CD14-positive monocyte (primary cell): ENCODE results near the gene AKR1B1. TPM values are rescaled to one million over a fixed set of nuclear protein-coding genes. Genes with fewer than 3 reads are reported as not detected.

Experiments
- DNase-seq, 3 donors: peaks; one replicate each; pipeline ENCODE4 v3.0.0-alpha.2; 2011 to 2022
- H2AFZ ChIP-seq: 2 replicates; pipeline ENCODE4 v1.6.0; 2012; ENCODE audit warnings: mild to moderate bottlenecking, low read depth, low read length, inconsistent platforms; ENCODE audit not compliant: insufficient read depth, poor library complexity, severe bottlenecking
- H3K27ac ChIP-seq, 2 donors: 1 replicate in 1 of 2; 2 replicates in 1 of 2; pipeline ENCODE4 v1.5.1; 2012 to 2013; ENCODE audit warnings: low read length in 2 of 2, control low read depth in 1 of 2, inconsistent platforms in 1 of 2, low read depth in 1 of 2, mild to moderate bottlenecking in 1 of 2
- H3K27me3 ChIP-seq, 2 donors: one replicate each; pipeline versions ENCODE4 v1.6.0 to v1.6.1; 2011 to 2013; ENCODE audit warnings: low read length in 2 of 2; ENCODE audit not compliant: control insufficient read depth in 2 of 2, insufficient read depth in 2 of 2
- H3K36me3 ChIP-seq, 2 donors: replicated peaks in 1 of 2; 1 replicate in 1 of 2; 2 replicates in 1 of 2; pipeline versions ENCODE4 v1.5.1 to v1.6.1; 2012 to 2013; ENCODE audit warnings: low read length in 2 of 2, control low read depth in 1 of 2, inconsistent platforms in 1 of 2, mild to moderate bottlenecking in 1 of 2; ENCODE audit not compliant: insufficient read depth in 2 of 2, control insufficient read depth in 1 of 2
- H3K4me1 ChIP-seq, 2 donors: 1 replicate in 1 of 2; 2 replicates in 1 of 2; pipeline versions ENCODE4 v1.5.1 to v1.6.1; 2012 to 2013; ENCODE audit warnings: low read length in 2 of 2, control low read depth in 1 of 2, inconsistent platforms in 1 of 2, mild to moderate bottlenecking in 1 of 2, moderate library complexity in 1 of 2; ENCODE audit not compliant: insufficient read depth in 2 of 2, control insufficient read depth in 1 of 2
- H3K4me2 ChIP-seq: replicated peaks from 2 replicates; pipeline ENCODE3; 2012; ENCODE audit warnings: low read length, moderate library complexity, mild to moderate bottlenecking; ENCODE audit not compliant: poor library complexity, severe bottlenecking; ENCODE audit errors: extremely low read depth
- H3K4me3 ChIP-seq, 3 experiments: fragments of 200-600 bp in 1 of 3; sonication (generic) in 1 of 3; replicated peaks in 1 of 3; 1 replicate in 2 of 3; 2 replicates in 1 of 3; pipeline ENCODE4 v1.5.1; 2011 to 2013; ENCODE audit warnings: low read length in 3 of 3, mild to moderate bottlenecking in 3 of 3, control low read depth in 2 of 3, low read depth in 2 of 3, inconsistent platforms in 1 of 3, moderate library complexity in 1 of 3
- H3K79me2 ChIP-seq: 2 replicates; pipeline ENCODE4 v1.6.0; 2012; ENCODE audit warnings: mild to moderate bottlenecking, control low read depth, inconsistent platforms, low read length, moderate library complexity; ENCODE audit not compliant: insufficient read depth
- H3K9ac ChIP-seq: 2 replicates; pipeline ENCODE4 v1.6.0; 2017; ENCODE audit warnings: low read length, mild to moderate bottlenecking; ENCODE audit not compliant: insufficient read depth, poor library complexity, severe bottlenecking
- H3K9me3 ChIP-seq, 2 donors: replicated peaks in 1 of 2; 1 replicate in 1 of 2; 2 replicates in 1 of 2; pipeline versions ENCODE4 v1.5.1 to v1.6.1; 2012 to 2013; ENCODE audit warnings: low read length in 2 of 2, control low read depth in 1 of 2; ENCODE audit not compliant: control insufficient read depth in 1 of 2, insufficient read depth in 1 of 2
- H4K20me1 ChIP-seq: 2 replicates; pipeline ENCODE4 v1.6.0; 2012; ENCODE audit warnings: mild to moderate bottlenecking, low read length, control low read depth, moderate library complexity; ENCODE audit not compliant: insufficient read depth
- H3K27ac Mint-ChIP-seq, 7 donors: one replicate each; pipeline ENCODE4 v1.8.0; 2020; ENCODE audit warnings: mild to moderate bottlenecking in 7 of 7, mixed read lengths in 7 of 7, moderate library complexity in 6 of 7, inconsistent platforms in 2 of 7
- H3K27me3 Mint-ChIP-seq, 3 donors: one replicate each; pipeline ENCODE4 v1.8.0; 2021 to 2022; ENCODE audit warnings: low read depth in 3 of 3, mild to moderate bottlenecking in 3 of 3, mixed read lengths in 3 of 3, moderate library complexity in 3 of 3, inconsistent platforms in 1 of 3
- H3K36me3 Mint-ChIP-seq, 2 donors: one replicate each; pipeline ENCODE4 v1.8.0; 2020; ENCODE audit warnings: mixed read lengths in 2 of 2, inconsistent platforms in 1 of 2, mild to moderate bottlenecking in 1 of 2
- H3K4me1 Mint-ChIP-seq: one replicate; pipeline ENCODE4 v1.8.0; 2020; ENCODE audit warnings: mild to moderate bottlenecking, mixed read lengths
- H3K4me3 Mint-ChIP-seq, 2 donors: one replicate each; pipeline ENCODE4 v1.8.0; 2020; ENCODE audit warnings: mild to moderate bottlenecking in 2 of 2, mixed read lengths in 2 of 2, moderate library complexity in 1 of 2
- H3K9me3 Mint-ChIP-seq, 7 donors: one replicate each; pipeline ENCODE4 v1.8.0; 2020 to 2022; ENCODE audit warnings: mixed read lengths in 7 of 7, mild to moderate bottlenecking in 6 of 7, moderate library complexity in 6 of 7, inconsistent platforms in 2 of 7
- CTCF ChIP-seq: fragments of 200-600 bp; IDR thresholded peaks from one replicate; pipeline ENCODE4 v1.8.0; 2022; ENCODE audit warnings: antibody characterized with exemption, mild to moderate bottlenecking
- WGBS: methylation state at CpG from one replicate; pipeline ENCODE4 v1.1.5; 2013; ENCODE audit warnings: missing lambda C conversion rate; ENCODE audit not compliant: insufficient coverage; 5-methylcytosine and 5-hydroxymethylcytosine counted together
- intact Hi-C, 2 donors: fragments of 100-400 bp; cut with micrococcal nuclease; formaldehyde crosslinking; loops; one replicate each; pipeline versions ENCODE4 v1.15.0 to v1.15.1; 2023
- polyA plus RNA-seq, 3 donors: library from polyadenylated mRNA; depleted of rRNA in 1 of 3; unstranded in 2 of 3; stranded (reverse) in 1 of 3; fragments of 300-500 nt in 2 of 3; fragments of >200 nt in 1 of 3; fragmentation: Illumina TruSeq in 2 of 3; gene quantifications; 1 replicate in 2 of 3; 2 replicates in 1 of 3; pipeline ENCODE4 v1.2.3, GENCODE V29; 2012 to 2021

Gene AKR1B1
- polyA plus RNA-seq, 3 donors = 50.1 to 66.4 (median 62.6) TPM

- no peak overlapping the region for H3K4me3 ChIP-seq
- Mint-ChIP-seq H3K27me3 (peaks cover 2 to 3% (median 3%) of the 10 kb centered on the region in 3 donors), H3K4me1 (no peaks in the 10 kb centered on the region), H3K9me3 (peaks cover 15 to 32% (median 28%) of the 10 kb centered on the region in 7 donors), H3K4me3 (no peak overlapping the region), H3K27ac (no peak overlapping the region), H3K36me3 (no peaks in the 10 kb centered on the region)
- intact Hi-C loops = no loop called here
- H3K79me2 ChIP-seq = no peaks in the 10 kb centered on the region
- no peak for DNase-seq
- no peak overlapping the region for H2AFZ ChIP-seq
- no peaks in the 10 kb centered on the region for H3K36me3 ChIP-seq
- H3K9ac ChIP-seq = no peak overlapping the region
- TF ChIP-seq CTCF = no peak
- no peak overlapping the region for H3K4me2 ChIP-seq
- no CpG with 5 or more reads among the region's 6 CpGs for WGBS
- peaks cover 20 to 22% of the 10 kb centered on the region in 2 donors for H3K9me3 ChIP-seq
- H3K4me1 ChIP-seq = no peaks in the 10 kb centered on the region
- H3K27me3 ChIP-seq = no peaks in the 10 kb centered on the region
- H4K20me1 ChIP-seq = no peaks in the 10 kb centered on the region
- no peak overlapping the region for H3K27ac ChIP-seq
These were observed 6.6 kb upstream of the AKR1B1 start for GRCh38 chr7:134465491-134465890.

GRCh38 chr7:134464496-134464895, 5.6 kb upstream of the AKR1B1 start:
- Mint-ChIP-seq H3K4me3 (no peak overlapping the region), H3K4me1 (peaks cover 4% of the 10 kb centered on the region), H3K27me3 (peaks cover 0 to 5% (median 3%) of the 10 kb centered on the region in 3 donors), H3K9me3 (peaks cover 15 to 30% (median 25%) of the 10 kb centered on the region in 7 donors), H3K36me3 (no peaks in the 10 kb centered on the region), H3K27ac (no peak overlapping the region)
- peaks cover 2% of the 10 kb centered on the region in 2 donors for H3K4me1 ChIP-seq
- intact Hi-C loops = no loop called here
- peaks cover 20 to 22% of the 10 kb centered on the region in 2 donors for H3K9me3 ChIP-seq
- no peak overlapping the region for H3K9ac ChIP-seq
- H4K20me1 ChIP-seq = no peaks in the 10 kb centered on the region
- TF ChIP-seq CTCF = no peak
- no peak overlapping the region for H3K4me2 ChIP-seq
- H2AFZ ChIP-seq = no peak overlapping the region
- no peak for DNase-seq
- H3K4me3 ChIP-seq = no peak overlapping the region
- no peaks in the 10 kb centered on the region for H3K79me2 ChIP-seq
- H3K27me3 ChIP-seq = no peaks in the 10 kb centered on the region
- no peak overlapping the region for H3K27ac ChIP-seq
- H3K36me3 ChIP-seq = no peaks in the 10 kb centered on the region
